ENCODE data around the gene PPM1A. TPM values are rescaled to one million over a fixed set of nuclear protein-coding genes. Genes with fewer than 3 reads are reported as not detected.

PPM1A gene
- total and polyA plus RNA-seq, 2 of the 13 experiments (the other 11 are each of a cell fraction or from before 2014, with no cell fraction given): 23.3 to 29.8 TPM

GRCh38 chr14:60248697-60249318, at the start of gene PPM1A (continued):
- TF ChIP-seq AHDC1 (CRISPR knock-in tag; IDR thresholded peaks at IDR 0.05; ENCODE audit: borderline replicate concordance): 0 out of 2 replicates have a peak, but pooled peaks have one; percentile 36
- TF ChIP-seq HDAC6 (IDR thresholded peaks at IDR 0.05; ENCODE audit: low read depth, low read length): no peak
- TF ChIP-seq GABPA (IDR thresholded peaks at IDR 0.05; ENCODE audit: low read depth, low read length): peak; percentile 24
- TF ChIP-seq GABPA (CRISPR knock-in tag; IDR thresholded peaks at IDR 0.05; ENCODE audit: low read depth): peak; percentile 36; the same call in 1 of the 2 replicates
- peak; percentile 89 for TF ChIP-seq RBFOX2 (IDR thresholded peaks at IDR 0.05; ENCODE audit: low read depth, low read length)
- TF ChIP-seq, protein P1, sequence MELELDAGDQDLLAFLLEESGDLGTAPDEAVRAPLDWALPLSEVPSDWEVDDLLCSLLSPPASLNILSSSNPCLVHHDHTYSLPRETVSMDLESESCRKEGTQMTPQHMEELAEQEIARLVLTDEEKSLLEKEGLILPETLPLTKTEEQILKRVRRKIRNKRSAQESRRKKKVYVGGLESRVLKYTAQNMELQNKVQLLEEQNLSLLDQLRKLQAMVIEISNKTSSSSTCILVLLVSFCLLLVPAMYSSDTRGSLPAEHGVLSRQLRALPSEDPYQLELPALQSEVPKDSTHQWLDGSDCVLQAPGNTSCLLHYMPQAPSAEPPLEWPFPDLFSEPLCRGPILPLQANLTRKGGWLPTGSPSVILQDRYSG (CRISPR knock-in tag; IDR thresholded peaks at IDR 0.05): no peak
- TF ChIP-seq MLLT10 (CRISPR knock-in tag; IDR thresholded peaks at IDR 0.05): no peak
- no peak for TF ChIP-seq XBP1 (CRISPR knock-in tag; IDR thresholded peaks at IDR 0.05)
- TF ChIP-seq, protein P2, sequence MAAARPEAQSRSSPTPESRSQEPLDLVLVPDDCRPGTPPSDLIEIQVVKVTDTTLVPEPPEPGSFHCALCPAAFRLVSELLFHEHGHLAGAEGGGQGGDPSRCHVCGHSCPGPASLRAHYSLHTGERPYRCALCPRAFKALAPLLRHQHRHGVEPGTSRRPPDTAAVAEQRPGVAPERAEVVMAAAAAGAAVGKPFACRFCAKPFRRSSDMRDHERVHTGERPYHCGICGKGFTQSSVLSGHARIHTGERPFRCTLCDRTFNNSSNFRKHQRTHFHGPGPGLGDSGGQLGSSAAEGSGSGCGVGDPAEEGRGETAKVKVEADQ (CRISPR knock-in tag; IDR thresholded peaks at IDR 0.05; ENCODE audit: borderline replicate concordance): no peak
- TF ChIP-seq MAF1 (CRISPR knock-in tag; IDR thresholded peaks at IDR 0.05; ENCODE audit: borderline replicate concordance): 0 out of 2 replicates have a peak, but pooled peaks have one; percentile 65
- no peak for TF ChIP-seq ONECUT2 (CRISPR knock-in tag; IDR thresholded peaks at IDR 0.05)
- TF ChIP-seq ZNF530 (CRISPR knock-in tag; IDR thresholded peaks at IDR 0.05; ENCODE audit: low read depth): no peak
- TF ChIP-seq, protein P3, sequence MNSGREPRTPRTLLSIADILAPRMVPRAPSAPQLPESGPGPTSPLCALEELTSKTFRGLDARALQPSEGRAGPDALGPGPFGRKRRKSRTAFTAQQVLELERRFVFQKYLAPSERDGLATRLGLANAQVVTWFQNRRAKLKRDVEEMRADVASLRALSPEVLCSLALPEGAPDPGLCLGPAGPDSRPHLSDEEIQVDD (CRISPR knock-in tag; IDR thresholded peaks at IDR 0.05; ENCODE audit: borderline replicate concordance): no peak
- 0 out of 2 replicates have a peak, but pooled peaks have one; percentile 18 for TF ChIP-seq HHEX (CRISPR knock-in tag; IDR thresholded peaks at IDR 0.05)
- TF ChIP-seq SMC3 (IDR thresholded peaks at IDR 0.05; ENCODE audit: low read length): no peak
- TF ChIP-seq, protein P4, sequence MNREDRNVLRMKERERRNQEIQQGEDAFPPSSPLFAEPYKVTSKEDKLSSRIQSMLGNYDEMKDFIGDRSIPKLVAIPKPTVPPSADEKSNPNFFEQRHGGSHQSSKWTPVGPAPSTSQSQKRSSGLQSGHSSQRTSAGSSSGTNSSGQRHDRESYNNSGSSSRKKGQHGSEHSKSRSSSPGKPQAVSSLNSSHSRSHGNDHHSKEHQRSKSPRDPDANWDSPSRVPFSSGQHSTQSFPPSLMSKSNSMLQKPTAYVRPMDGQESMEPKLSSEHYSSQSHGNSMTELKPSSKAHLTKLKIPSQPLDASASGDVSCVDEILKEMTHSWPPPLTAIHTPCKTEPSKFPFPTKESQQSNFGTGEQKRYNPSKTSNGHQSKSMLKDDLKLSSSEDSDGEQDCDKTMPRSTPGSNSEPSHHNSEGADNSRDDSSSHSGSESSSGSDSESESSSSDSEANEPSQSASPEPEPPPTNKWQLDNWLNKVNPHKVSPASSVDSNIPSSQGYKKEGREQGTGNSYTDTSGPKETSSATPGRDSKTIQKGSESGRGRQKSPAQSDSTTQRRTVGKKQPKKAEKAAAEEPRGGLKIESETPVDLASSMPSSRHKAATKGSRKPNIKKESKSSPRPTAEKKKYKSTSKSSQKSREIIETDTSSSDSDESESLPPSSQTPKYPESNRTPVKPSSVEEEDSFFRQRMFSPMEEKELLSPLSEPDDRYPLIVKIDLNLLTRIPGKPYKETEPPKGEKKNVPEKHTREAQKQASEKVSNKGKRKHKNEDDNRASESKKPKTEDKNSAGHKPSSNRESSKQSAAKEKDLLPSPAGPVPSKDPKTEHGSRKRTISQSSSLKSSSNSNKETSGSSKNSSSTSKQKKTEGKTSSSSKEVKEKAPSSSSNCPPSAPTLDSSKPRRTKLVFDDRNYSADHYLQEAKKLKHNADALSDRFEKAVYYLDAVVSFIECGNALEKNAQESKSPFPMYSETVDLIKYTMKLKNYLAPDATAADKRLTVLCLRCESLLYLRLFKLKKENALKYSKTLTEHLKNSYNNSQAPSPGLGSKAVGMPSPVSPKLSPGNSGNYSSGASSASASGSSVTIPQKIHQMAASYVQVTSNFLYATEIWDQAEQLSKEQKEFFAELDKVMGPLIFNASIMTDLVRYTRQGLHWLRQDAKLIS (CRISPR knock-in tag; IDR thresholded peaks at IDR 0.05): 0 out of 2 replicates have a peak, but pooled peaks have one; percentile 58
- peak; percentile 14; the same call in 1 of the 2 replicates for TF ChIP-seq FOXO1 (CRISPR knock-in tag; IDR thresholded peaks at IDR 0.05)
